Right renal pelvis (tissue), 4 donors: ENCODE results near the gene SHISAL1. TPM values are rescaled to one million over a fixed set of nuclear protein-coding genes. Genes with fewer than 3 reads are reported as not detected.
"Not testable (repeated sequence)": the region's sequence is repeated elsewhere in the genome, so short reads cannot be mapped to it uniquely, and the experiment has no call there.

ENCODE experiments used
- DNase-seq, 4 donors: peaks; one replicate each; pipeline ENCODE4 v3.0.0-alpha.2; 2013; ENCODE audit warnings: low read depth in 4 of 4, low spot score in 3 of 4, missing footprints in 1 of 4
- polyA plus RNA-seq, 4 donors: library from polyadenylated mRNA; unstranded; fragments of 120-200 nt; gene quantifications; one replicate each; pipeline ENCODE4 v1.2.1, GENCODE V29; 2013; ENCODE audit not compliant: insufficient read length in 4 of 4

The SHISAL1 gene
- polyA plus RNA-seq, 4 donors, result 1.6 to 2.5 (median 2.4) TPM

- no peak for DNase-seq
Measured at GRCh38 chr22:44305455-44305854, 7.3 kb downstream of the SHISAL1 start.

GRCh38 chr22:44304911-44305310 is 7.8 kb downstream of the SHISAL1 start:
- no peak for DNase-seq

GRCh38 chr22:44304354-44304753 is 8.4 kb downstream of the SHISAL1 start:
- no peak for DNase-seq

GRCh38 chr22:44302363-44302762 is 10.4 kb downstream of the SHISAL1 start:
- not testable (repeated sequence) for DNase-seq

GRCh38 chr22:44301039-44301438 is 11.7 kb downstream of the SHISAL1 start:
- DNase-seq, result no peak

- no peak for DNase-seq
Measured at GRCh38 chr22:44299124-44299523, 13.6 kb downstream of the SHISAL1 start.

GRCh38 chr22:44298406-44299091 is 14.2 kb downstream of the SHISAL1 start:
- no peak for DNase-seq

- no peak for DNase-seq
Measured at GRCh38 chr22:44297470-44298061, 15.2 kb downstream of the SHISAL1 start.

GRCh38 chr22:44295406-44295805 is 17.3 kb downstream of the SHISAL1 start:
- DNase-seq, result no peak

- no peak for DNase-seq
Measured at GRCh38 chr22:44293876-44294275, 18.9 kb downstream of the SHISAL1 start.

GRCh38 chr22:44293034-44293433 is 19.7 kb downstream of the SHISAL1 start:
- no peak for DNase-seq

GRCh38 chr22:44292521-44292920 is 20.2 kb downstream of the SHISAL1 start:
- no peak for DNase-seq

- DNase-seq, result peak in 1 of 4 donors; percentile 12
Measured at GRCh38 chr22:44291674-44292360, 20.9 kb downstream of the SHISAL1 start.

- no peak for DNase-seq
Measured at GRCh38 chr22:44291265-44291664, 21.5 kb downstream of the SHISAL1 start.

GRCh38 chr22:44289414-44290171 is 23.2 kb downstream of the SHISAL1 start:
- peak in 2 of 4 donors; percentile 21 to 45 for DNase-seq

- no peak for DNase-seq
Measured at GRCh38 chr22:44288913-44289312, 23.8 kb downstream of the SHISAL1 start.

GRCh38 chr22:44287741-44288140 is 25.0 kb downstream of the SHISAL1 start:
- no peak for DNase-seq

- DNase-seq, result no peak
Measured at GRCh38 chr22:44287121-44287693, 25.5 kb downstream of the SHISAL1 start.

- DNase-seq, result no peak
Measured at GRCh38 chr22:44286646-44287045, 26.1 kb downstream of the SHISAL1 start.

GRCh38 chr22:44284711-44285110 is 28.0 kb downstream of the SHISAL1 start:
- no peak for DNase-seq
